Measurements from ENCODE around the gene ADIRF.

The ADIRF gene

GRCh38 chr10:86960003-86960862, 8.0 kb upstream of the ADIRF start:
- DNase-seq = no peak

GRCh38 chr10:86960863-86961434, 7.3 kb upstream of the ADIRF start:
- DNase-seq = no peak

- no peak for DNase-seq
Measured at GRCh38 chr10:86961481-86962091, 6.7 kb upstream of the ADIRF start.

GRCh38 chr10:86962136-86962980, 5.9 kb upstream of the ADIRF start:
- no peak for DNase-seq

GRCh38 chr10:86962981-86963310, 5.3 kb upstream of the ADIRF start:
- no peak for DNase-seq

- no peak for DNase-seq
Measured at GRCh38 chr10:86963341-86963919, 4.9 kb upstream of the ADIRF start.

- no peak for DNase-seq
Measured at GRCh38 chr10:86964061-86964846, 4.0 kb upstream of the ADIRF start.

- DNase-seq = no peak
Measured at GRCh38 chr10:86964847-86965190, 3.5 kb upstream of the ADIRF start.

GRCh38 chr10:86965986-86966654, 2.2 kb upstream of the ADIRF start:
- DNase-seq = no peak

GRCh38 chr10:86967481-86967941, 771 bp upstream of the ADIRF start:
- no peak for DNase-seq

- DNase-seq = no peak
Measured at GRCh38 chr10:86968994-86969355, 693 bp downstream of the ADIRF start.

GRCh38 chr10:86969421-86970041, 1.2 kb downstream of the ADIRF start:
- peak; percentile 39 for DNase-seq

- peak; percentile 68 for DNase-seq
Measured at GRCh38 chr10:86970162-86970981, 2.1 kb downstream of the ADIRF start.

- DNase-seq = no peak
Measured at GRCh38 chr10:86970982-86971231, 2.6 kb downstream of the ADIRF start.

- peak; percentile 84 for DNase-seq
Measured at GRCh38 chr10:86971232-86971991, 3.1 kb downstream of the ADIRF start.

- no peak for DNase-seq
Measured at GRCh38 chr10:86972613-86973380, 4.5 kb downstream of the ADIRF start.

GRCh38 chr10:86974484-86974883, 6.2 kb downstream of the ADIRF start:
- DNase-seq = no peak

- no peak for DNase-seq
Measured at GRCh38 chr10:86976362-86977056, 8.2 kb downstream of the ADIRF start.

Measured in right kidney (tissue), 1 donor.